ENCODE data around the gene SNED1. TPM values are rescaled to one million over a fixed set of nuclear protein-coding genes. Genes with fewer than 3 reads are reported as not detected.

Gene SNED1
- polyA plus RNA-seq, 2 of the 4 experiments (the other 2 are of a cell fraction) = 0.15 to 0.21 TPM

- no peak for ATAC-seq
- FAIRE-seq = no peak
- Histone ChIP-seq H3K4me1 (0 out of 3 replicates have a peak, but pooled peaks cover 4% of the 10 kb centered on the region), H3K9me3 (no peaks in the 10 kb centered on the region), H3K4me3 (no peak overlapping the region), H3K4me2 (no peak overlapping the region; the same call in 2 of the 3 replicates), H3K27ac (peak overlapping the region in 1 of 2 experiments; percentile 55; a peak in 2 of 6 replicates)
- 65% methylated on average over 22 of the region's 28 CpGs for WGBS (ENCODE audit: missing lambda C conversion rate)
- TF ChIP-seq PHF8 (IDR thresholded peaks at IDR 0.05; ENCODE audit: borderline replicate concordance, low read depth) (no peak), RCOR1 (IDR thresholded peaks at IDR 0.05; ENCODE audit: low read depth, low read length) (no peak), POLR2AphosphoS2 (conservative IDR thresholded peaks at IDR 0.05; ENCODE audit: low read length) (no peak), TP53 (CRISPR knock-in tag; IDR thresholded peaks at IDR 0.05) (no peak), CTCF (IDR thresholded peaks at IDR 0.05) (no peak), ELK1 (IDR thresholded peaks at IDR 0.05; ENCODE audit: low read depth, low read length) (no peak), ATOH8 (CRISPR knock-in tag; IDR thresholded peaks at IDR 0.05; ENCODE audit: low read depth) (no peak), RARB (CRISPR knock-in tag; IDR thresholded peaks at IDR 0.05) (no peak), MAFK (IDR thresholded peaks at IDR 0.05; ENCODE audit: partially characterized antibody) (no peak), NFE2L2 (conservative IDR thresholded peaks at IDR 0.05; ENCODE audit: low read length) (no peak), CEBPB (IDR thresholded peaks at IDR 0.05) (no peak), TFCP2L1 (CRISPR knock-in tag; IDR thresholded peaks at IDR 0.05) (no peak), CBX8 (IDR thresholded peaks at IDR 0.05) (no peak), MAX (IDR thresholded peaks at IDR 0.05) (no peak), EHF (CRISPR knock-in tag; IDR thresholded peaks at IDR 0.05) (no peak), CHD2 (IDR thresholded peaks at IDR 0.05; ENCODE audit: low read length, partially characterized antibody) (no peak), KDM5A (IDR thresholded peaks at IDR 0.05) (no peak)
- ChIA-PET POLR2A (no interaction called here), CTCF (interaction anchor here (1.4 to 2.5 kb wide), 2 partner anchors 46 to 109 kb away, joined by 3 to 8 read pairs; no protein-coding TSS in a partner anchor)
- DNase-seq (ENCODE audit: low read depth in 1 of 2, low spot score in 1 of 2) = no peak
These were observed 38.0 kb upstream of the SNED1 start for GRCh38 chr2:240960309-240960970.

GRCh38 chr2:240960971-240961876 is 37.2 kb upstream of the SNED1 start:
- no peak for TF ChIP-seq PHF8 (IDR thresholded peaks at IDR 0.05; ENCODE audit: borderline replicate concordance, low read depth)
- no peak for TF ChIP-seq SREBF2 (IDR thresholded peaks at IDR 0.05)
- TF ChIP-seq EP300 (IDR thresholded peaks at IDR 0.05) = no peak
- TF ChIP-seq MAZ (IDR thresholded peaks at IDR 0.05; ENCODE audit: borderline replicate concordance, low read depth, low read length) = no peak
- no peak for TF ChIP-seq MYC (IDR thresholded peaks at IDR 0.05; ENCODE audit: borderline replicate concordance, low read length)
- no peak for TF ChIP-seq MAX (IDR thresholded peaks at IDR 0.05)
- TF ChIP-seq POLR2AphosphoS2 (conservative IDR thresholded peaks at IDR 0.05; ENCODE audit: low read length) = no peak
- TF ChIP-seq FOSB (CRISPR knock-in tag; IDR thresholded peaks at IDR 0.05) = no peak
- TF ChIP-seq HOXB5 (CRISPR knock-in tag; IDR thresholded peaks at IDR 0.05) = no peak
- no peak for TF ChIP-seq POLR2A (IDR thresholded peaks at IDR 0.05; ENCODE audit: low read length)
- no peak for TF ChIP-seq ZC3H11A (IDR thresholded peaks at IDR 0.05)
- ChIA-PET POLR2A (no interaction called here), CTCF (interaction anchor here (1.4 to 2.5 kb wide), 2 partner anchors 47 to 110 kb away, joined by 3 to 8 read pairs; no protein-coding TSS in a partner anchor)
- DNase-seq (ENCODE audit: low read depth in 1 of 2, low spot score in 1 of 2) (no peak), ATAC-seq (no peak), FAIRE-seq (no peak)
- no peak overlapping the region; the same call in 2 of the 3 replicates for H3K4me2 ChIP-seq
- no peak overlapping the region for H3K4me3 ChIP-seq
- 0 out of 3 replicates have a peak, but pooled peaks cover 4% of the 10 kb centered on the region for H3K4me1 ChIP-seq
- no peaks in the 10 kb centered on the region for H3K9me3 ChIP-seq
- 72% methylated on average over 26 of the region's 27 CpGs for WGBS (ENCODE audit: missing lambda C conversion rate)
- peak overlapping the region in 1 of 2 experiments; percentile 55; a peak in 2 of 6 replicates for H3K27ac ChIP-seq
